Measurements from ENCODE around the gene CD99L2. TPM values are rescaled to one million over a fixed set of nuclear protein-coding genes. Genes with fewer than 3 reads are reported as not detected.

Gene CD99L2
- total RNA-seq, 2 donors from 2014 or later, result 75.6 to 83.8 TPM

GRCh38 chrX:150869450-150869849 is 29.0 kb downstream of the CD99L2 start:
- Histone ChIP-seq H3K36me3 (no peaks in the 10 kb centered on the region), H3K9me3 (no peaks in the 10 kb centered on the region), H3K4me3 (no peak overlapping the region), H3K4me1 (ENCODE audit: control insufficient read depth in 1 of 2, low read depth in 2 of 2) (peaks cover 12 to 41% of the 10 kb centered on the region in 2 donors), H3K27me3 (replicated peaks; ENCODE audit: insufficient read depth) (no peaks in the 10 kb centered on the region), H3K27ac (no peak overlapping the region)
- ATAC-seq (ENCODE audit: insufficient number of reproducible peaks, low FRiP score, low read depth) (no peak), DNase-seq (ENCODE audit: low spot score) (no peak)
- TF ChIP-seq CTCF (IDR thresholded peaks at IDR 0.05), result no peak

GRCh38 chrX:150868625-150869024 is 29.8 kb downstream of the CD99L2 start:
- Histone ChIP-seq H3K4me3 (no peak overlapping the region), H3K27me3 (replicated peaks; ENCODE audit: insufficient read depth) (no peaks in the 10 kb centered on the region), H3K9me3 (no peaks in the 10 kb centered on the region), H3K36me3 (no peaks in the 10 kb centered on the region), H3K27ac (no peak overlapping the region), H3K4me1 (ENCODE audit: control insufficient read depth in 1 of 2, low read depth in 2 of 2) (peaks cover 6 to 35% of the 10 kb centered on the region in 2 donors)
- ATAC-seq (ENCODE audit: insufficient number of reproducible peaks, low FRiP score, low read depth) (no peak), DNase-seq (ENCODE audit: low spot score) (no peak)
- TF ChIP-seq CTCF (IDR thresholded peaks at IDR 0.05), result no peak

GRCh38 chrX:150864127-150864526 is 34.3 kb downstream of the CD99L2 start:
- Histone ChIP-seq H3K27me3 (replicated peaks; ENCODE audit: insufficient read depth) (no peaks in the 10 kb centered on the region), H3K4me1 (ENCODE audit: control insufficient read depth in 1 of 2, low read depth in 2 of 2) (no peaks in the 10 kb centered on the region), H3K9me3 (no peaks in the 10 kb centered on the region), H3K27ac (no peak overlapping the region), H3K36me3 (no peaks in the 10 kb centered on the region), H3K4me3 (no peak overlapping the region)
- DNase-seq (ENCODE audit: low spot score) (no peak), ATAC-seq (ENCODE audit: insufficient number of reproducible peaks, low FRiP score, low read depth) (no peak)
- no peak for TF ChIP-seq CTCF (IDR thresholded peaks at IDR 0.05)

- DNase-seq (ENCODE audit: low spot score), result no peak
- no peak overlapping the region for H3K4me3 ChIP-seq
- H3K9me3 ChIP-seq, result no peaks in the 10 kb centered on the region
- no peaks in the 10 kb centered on the region for H3K27me3 ChIP-seq (replicated peaks; ENCODE audit: insufficient read depth)
- no peak for TF ChIP-seq CTCF (IDR thresholded peaks at IDR 0.05)
- ATAC-seq (ENCODE audit: insufficient number of reproducible peaks, low FRiP score, low read depth), result no peak
- H3K4me1 ChIP-seq (ENCODE audit: control insufficient read depth in 1 of 2, low read depth in 2 of 2), result no peaks in the 10 kb centered on the region
- no peaks in the 10 kb centered on the region for H3K36me3 ChIP-seq
- H3K27ac ChIP-seq, result no peak overlapping the region
These were observed 35.3 kb downstream of the CD99L2 start for GRCh38 chrX:150863191-150863590.

- no peaks in the 10 kb centered on the region for H3K36me3 ChIP-seq
- no peak overlapping the region for H3K4me3 ChIP-seq
- peaks cover 3% of the 10 kb centered on the region for H3K9me3 ChIP-seq
- ATAC-seq (ENCODE audit: insufficient number of reproducible peaks, low FRiP score, low read depth) (no peak), DNase-seq (ENCODE audit: low spot score) (no peak)
- no peaks in the 10 kb centered on the region for H3K4me1 ChIP-seq (ENCODE audit: control insufficient read depth in 1 of 2, low read depth in 2 of 2)
- TF ChIP-seq CTCF (IDR thresholded peaks at IDR 0.05), result no peak
- H3K27me3 ChIP-seq (replicated peaks; ENCODE audit: insufficient read depth), result no peaks in the 10 kb centered on the region
- no peak overlapping the region for H3K27ac ChIP-seq
These were observed 41.0 kb downstream of the CD99L2 start for GRCh38 chrX:150857453-150857852.

Measured in thoracic aorta (tissue), 2 donors.